A549 treated with dexamethasone at 1 μM for 4 hours (cell line): ENCODE results near the gene OR51V1. TPM values are rescaled to one million over a fixed set of nuclear protein-coding genes. Genes with fewer than 3 reads are reported as not detected.

Experiments used
- total RNA-seq: library from RNA; stranded (reverse); fragments of 200-300 nt; extraction: Qiagen RNA extraction; gene quantifications from 5 replicates; pipeline ENCODE4 v1.2.3, GENCODE V29; 2022

Gene OR51V1
- not detected in 5 replicates for total RNA-seq

GRCh38 chr11:5200582-5200981 lies at the start of gene OR51V1:
Gene OR51V1 (minus strand): TSS chr11:5200682. CDS start chr11:5200682, 0 bp downstream.

GRCh38 chr11:5249807-5250396 lies 49.4 kb upstream of the OR51V1 start, which contains the start of gene HBG1:
Gene HBG1 (minus strand): TSS chr11:5249857. CDS start chr11:5249804, 53 bp downstream.

GRCh38 chr11:5234381-5234834 lies 33.9 kb upstream of the OR51V1 start, which contains the start of gene HBD:
Gene HBD (minus strand): TSS chr11:5234483. CDS start chr11:5234433, 50 bp downstream.

DNA sequence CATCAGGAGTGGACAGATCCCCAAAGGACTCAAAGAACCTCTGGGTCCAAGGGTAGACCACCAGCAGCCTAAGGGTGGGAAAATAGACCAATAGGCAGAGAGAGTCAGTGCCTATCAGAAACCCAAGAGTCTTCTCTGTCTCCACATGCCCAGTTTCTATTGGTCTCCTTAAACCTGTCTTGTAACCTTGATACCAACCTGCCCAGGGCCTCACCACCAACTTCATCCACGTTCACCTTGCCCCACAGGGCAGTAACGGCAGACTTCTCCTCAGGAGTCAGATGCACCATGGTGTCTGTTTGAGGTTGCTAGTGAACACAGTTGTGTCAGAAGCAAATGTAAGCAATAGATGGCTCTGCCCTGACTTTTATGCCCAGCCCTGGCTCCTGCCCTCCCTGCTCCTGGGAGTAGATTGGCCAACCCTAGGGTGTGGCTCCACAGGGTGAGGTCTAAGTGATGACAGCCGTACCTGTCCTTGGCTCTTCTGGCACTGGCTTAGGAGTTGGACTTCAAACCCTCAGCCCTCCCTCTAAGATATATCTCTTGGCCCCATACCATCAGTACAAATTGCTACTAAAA lies 26.3 kb upstream of the OR51V1 start, which contains the start of gene HBB:
TSS of gene HBB (minus strand) at position 340 of the 579 bp plus-strand sequence. CDS start at position 290, 50 bp downstream.

GRCh38 chr11:5154657-5155056 lies 45.8 kb downstream of the OR51V1 start, which contains the start of gene OR52A1:
Gene OR52A1 (minus strand): TSS chr11:5154757. CDS start chr11:5152369, 2,388 bp downstream.

Other genes with a start within 250 kb of the OR51V1 start
- gene OR51A2, start 245.0 kb downstream of the OR51V1 start, total RNA-seq: not detected in 5 replicates
- gene OR51L1, start 205.8 kb downstream of the OR51V1 start, total RNA-seq: not detected in 5 replicates
- not detected in 5 replicates for gene OR52J3, start 154.2 kb downstream of the OR51V1 start, total RNA-seq
- gene OR52E2, start 141.1 kb downstream of the OR51V1 start, total RNA-seq: not detected in 5 replicates
- not detected in 5 replicates for gene OR52E1, start 131.1 kb downstream of the OR51V1 start, total RNA-seq
- not detected in 5 replicates for gene OR52A5, start 62.3 kb downstream of the OR51V1 start, total RNA-seq
- gene OR52A1, start 45.9 kb downstream of the OR51V1 start, total RNA-seq: not detected in 5 replicates
- gene HBB, start 26.4 kb upstream of the OR51V1 start, total RNA-seq: not detected in 5 replicates
- not detected in 5 replicates for gene HBD, start 33.8 kb upstream of the OR51V1 start, total RNA-seq
- not detected in 5 replicates for gene HBG1, start 49.2 kb upstream of the OR51V1 start, total RNA-seq
- not detected in 5 replicates for gene HBG2, start 54.1 kb upstream of the OR51V1 start, total RNA-seq
- gene HBE1, start 69.3 kb upstream of the OR51V1 start, total RNA-seq: 0.09 to 0.19 TPM (median 0.11 TPM) in 4 of 5 replicates, not detected in the other
- not detected in 5 replicates for gene OR51B4, start 101.3 kb upstream of the OR51V1 start, total RNA-seq
- gene OR51B2, start 123.6 kb upstream of the OR51V1 start, total RNA-seq: not detected in 5 replicates
- gene OR51B5, start 142.8 kb upstream of the OR51V1 start, total RNA-seq: 0.06 TPM in 1 of 5 replicates, not detected in the others
- not detected in 5 replicates for gene OR51B6, start 150.8 kb upstream of the OR51V1 start, total RNA-seq
- gene OR51M1, start 183.1 kb upstream of the OR51V1 start, total RNA-seq: not detected in 5 replicates
- gene OR51Q1, start 221.4 kb upstream of the OR51V1 start, total RNA-seq: not detected in 5 replicates
- gene OR51I1, start 240.8 kb upstream of the OR51V1 start, total RNA-seq: not detected in 5 replicates
- gene OR51I2, start 248.6 kb upstream of the OR51V1 start, total RNA-seq: not detected in 5 replicates